SK-N-SH treated with all-trans-retinoic acid at 6 μM for 48 hours (cell line): ENCODE data around the gene CCL15.

ENCODE experiments used
- ATAC-seq: fragments of 200-7000 bp; cut with Tn5 transposase; 3 replicates; pipeline ENCODE4 v1.9.1; 2020; ENCODE audit warnings: mild to moderate bottlenecking, moderate library complexity
- ARNTL ChIP-seq: fragments of 450-650 bp; formaldehyde crosslinking; IDR thresholded peaks from 2 replicates; pipeline ENCODE4 v1.5.0; 2020; ENCODE audit warnings: low read depth, mild to moderate bottlenecking, moderate library complexity, borderline replicate concordance
- BACH2 ChIP-seq: fragments of 250-450 bp; sonication (Bioruptor Pico); IDR thresholded peaks from 2 replicates; pipeline ENCODE4 v1.9.0; 2021; ENCODE audit warnings: mild to moderate bottlenecking, borderline replicate concordance
- CREB5 ChIP-seq: fragments of 250-450 bp; sonication (Bioruptor Pico); IDR thresholded peaks from 2 replicates; pipeline ENCODE4 v1.5.1; 2020; ENCODE audit warnings: low read depth, mild to moderate bottlenecking, moderate library complexity
- CSDC2 ChIP-seq: fragments of 250-450 bp; sonication (Bioruptor Pico); IDR thresholded peaks from 2 replicates; pipeline ENCODE4 v1.5.0; 2020; ENCODE audit warnings: mild to moderate bottlenecking, moderate library complexity
- CSRNP3 ChIP-seq: fragments of 250-450 bp; sonication (Bioruptor Pico); IDR thresholded peaks from 2 replicates; pipeline ENCODE4 v1.5.1; 2021; ENCODE audit warnings: mild to moderate bottlenecking, moderate library complexity
- ESRRG ChIP-seq: fragments of 250-450 bp; sonication (Bioruptor Pico); IDR thresholded peaks from 2 replicates; pipeline ENCODE4 v1.6.1; 2021; ENCODE audit warnings: mild to moderate bottlenecking
- GLIS3 ChIP-seq: fragments of 250-450 bp; sonication (Bioruptor Pico); IDR thresholded peaks from 2 replicates; pipeline ENCODE4 v1.5.0; 2020; ENCODE audit warnings: mild to moderate bottlenecking, moderate library complexity
- ISL1 ChIP-seq: fragments of 250-450 bp; sonication (Bioruptor Pico); IDR thresholded peaks from 2 replicates; pipeline ENCODE4 v2.1.2; 2022; ENCODE audit warnings: mild to moderate bottlenecking, moderate library complexity
- PATZ1 ChIP-seq: fragments of 250-450 bp; sonication (Bioruptor Pico); IDR thresholded peaks from 2 replicates; pipeline ENCODE4 v1.8.0; 2020; ENCODE audit warnings: mild to moderate bottlenecking, moderate library complexity, borderline replicate concordance
- POU6F1 ChIP-seq: fragments of 250-450 bp; sonication (Bioruptor Pico); IDR thresholded peaks from 2 replicates; pipeline ENCODE4 v1.8.0; 2021; ENCODE audit warnings: low read depth, mild to moderate bottlenecking, moderate library complexity, borderline replicate concordance
- PPARA ChIP-seq: fragments of 250-450 bp; sonication (Bioruptor Pico); IDR thresholded peaks from 2 replicates; pipeline ENCODE4 v1.5.0; 2020; ENCODE audit warnings: mild to moderate bottlenecking, borderline replicate concordance
- RARB ChIP-seq: fragments of 250-450 bp; sonication (Bioruptor Pico); IDR thresholded peaks from 2 replicates; pipeline ENCODE4 v1.8.0; 2021; ENCODE audit warnings: mild to moderate bottlenecking, moderate library complexity
- SNAI2 ChIP-seq: fragments of 250-450 bp; sonication (Bioruptor Pico); IDR thresholded peaks from 2 replicates; pipeline ENCODE4 v1.5.0; 2020; ENCODE audit warnings: mild to moderate bottlenecking, moderate library complexity
- TCF4 ChIP-seq: fragments of 250-450 bp; sonication (Bioruptor Pico); IDR thresholded peaks from 2 replicates; pipeline ENCODE4 v1.8.0; 2021; ENCODE audit warnings: mild to moderate bottlenecking, moderate library complexity, borderline replicate concordance
- TOX ChIP-seq: fragments of 250-450 bp; sonication (Bioruptor Pico); IDR thresholded peaks from 2 replicates; pipeline ENCODE4 v1.8.0; 2021; ENCODE audit warnings: mild to moderate bottlenecking, moderate library complexity, borderline replicate concordance
- TSHZ2 ChIP-seq: fragments of 250-450 bp; sonication (Bioruptor Pico); IDR thresholded peaks from 2 replicates; pipeline ENCODE4 v1.5.0; 2020; ENCODE audit warnings: mild to moderate bottlenecking, moderate library complexity
- ZC3H10 ChIP-seq: fragments of 250-450 bp; sonication (Bioruptor Pico); IDR thresholded peaks from 2 replicates; pipeline ENCODE4 v1.5.1; 2021; ENCODE audit warnings: mild to moderate bottlenecking, moderate library complexity
- ZFP3 ChIP-seq: fragments of 250-450 bp; sonication (Bioruptor Pico); IDR thresholded peaks from 2 replicates; pipeline ENCODE4 v1.5.0; 2020; ENCODE audit warnings: mild to moderate bottlenecking, moderate library complexity
- ZFP30 ChIP-seq: fragments of 450-650 bp; formaldehyde crosslinking; IDR thresholded peaks from 2 replicates; pipeline ENCODE4 v1.5.0; 2022; ENCODE audit warnings: mild to moderate bottlenecking, moderate library complexity
- ZNF565 ChIP-seq: fragments of 450-650 bp; formaldehyde crosslinking; conservative IDR thresholded peaks from 2 replicates; pipeline ENCODE4 v1.5.0; 2020; ENCODE audit warnings: low read depth, mild to moderate bottlenecking, moderate library complexity
- ZNF70 ChIP-seq: fragments of 450-650 bp; formaldehyde crosslinking; IDR thresholded peaks from 2 replicates; pipeline ENCODE4 v1.5.0; 2020; ENCODE audit warnings: mild to moderate bottlenecking, moderate library complexity
- ZNF8 ChIP-seq: fragments of 450-650 bp; formaldehyde crosslinking; IDR thresholded peaks from 2 replicates; pipeline ENCODE4 v1.5.0; 2020; ENCODE audit warnings: mild to moderate bottlenecking, moderate library complexity

The CCL15 gene

GRCh38 chr17:35982409-35983191 lies 18.8 kb downstream of the CCL15 start:
- ATAC-seq = no peak
- no peak for TF ChIP-seq TOX (CRISPR knock-in tag)
- no peak for TF ChIP-seq RARB (CRISPR knock-in tag)
- TF ChIP-seq ARNTL (CRISPR knock-in tag) = no peak
- TF ChIP-seq CREB5 = no peak
- TF ChIP-seq ISL1 = no peak
- no peak for TF ChIP-seq TCF4 (CRISPR knock-in tag)
- TF ChIP-seq GLIS3 (CRISPR knock-in tag) = no peak
- TF ChIP-seq TSHZ2 (CRISPR knock-in tag) = no peak
- no peak for TF ChIP-seq PATZ1 (CRISPR knock-in tag)
- TF ChIP-seq ZNF8 (CRISPR knock-in tag) = no peak
- TF ChIP-seq ZNF70 (CRISPR knock-in tag) = no peak

GRCh38 chr17:35981908-35982330 lies 19.4 kb downstream of the CCL15 start:
- ATAC-seq = no peak
- TF ChIP-seq TOX (CRISPR knock-in tag) = no peak
- TF ChIP-seq ZC3H10 (CRISPR knock-in tag) = no peak
- no peak for TF ChIP-seq ZFP30 (CRISPR knock-in tag)
- no peak for TF ChIP-seq POU6F1 (CRISPR knock-in tag)
- TF ChIP-seq ARNTL (CRISPR knock-in tag) = no peak
- no peak for TF ChIP-seq CSDC2 (CRISPR knock-in tag)
- TF ChIP-seq ESRRG (CRISPR knock-in tag) = no peak
- TF ChIP-seq GLIS3 (CRISPR knock-in tag) = no peak
- no peak for TF ChIP-seq BACH2 (CRISPR knock-in tag)
- no peak for TF ChIP-seq RARB (CRISPR knock-in tag)
- no peak for TF ChIP-seq SNAI2 (CRISPR knock-in tag)
- no peak for TF ChIP-seq ZFP3 (CRISPR knock-in tag)

GRCh38 chr17:35981246-35981645 lies 20.1 kb downstream of the CCL15 start, which contains the start of gene CCL16:
Gene CCL16 (minus strand): TSS chr17:35981497. CDS start chr17:35981420, 77 bp downstream.
- ATAC-seq = no peak
- TF ChIP-seq CSDC2 (CRISPR knock-in tag) (no peak), TSHZ2 (CRISPR knock-in tag) (no peak), ZNF565 (CRISPR knock-in tag) (no peak), SNAI2 (CRISPR knock-in tag) (no peak), ISL1 (no peak), CSRNP3 (CRISPR knock-in tag) (no peak), PPARA (CRISPR knock-in tag) (no peak), ZFP3 (CRISPR knock-in tag) (no peak), TOX (CRISPR knock-in tag) (no peak), GLIS3 (CRISPR knock-in tag) (no peak), CREB5 (no peak), ZNF8 (CRISPR knock-in tag) (no peak), BACH2 (CRISPR knock-in tag) (no peak), TCF4 (CRISPR knock-in tag) (no peak), RARB (CRISPR knock-in tag) (no peak), ZNF70 (CRISPR knock-in tag) (no peak), ZFP30 (CRISPR knock-in tag) (no peak), ESRRG (CRISPR knock-in tag) (no peak), ARNTL (CRISPR knock-in tag) (no peak)
